Measurements from ENCODE around the gene LPGAT1. TPM values are rescaled to one million over a fixed set of nuclear protein-coding genes. Genes with fewer than 3 reads are reported as not detected.

The LPGAT1 gene
- total and polyA plus RNA-seq, 2 of the 13 experiments (the other 11 are each of a cell fraction or from before 2014, with no cell fraction given): 12.1 to 48.3 TPM

GRCh38 chr1:211710566-211711314 lies 119.8 kb downstream of the LPGAT1 start:
- no peaks in the 10 kb centered on the region; a peak in 2 of 5 replicates for H3K27me3 ChIP-seq (ENCODE audit: control insufficient read depth in 1 of 2, insufficient read depth in 2 of 2, low read length in 2 of 2)
- no TSS peak for BruUV-seq (replicated peaks)
- no peak for FAIRE-seq
- no peaks in the 10 kb centered on the region for H3K9me3 ChIP-seq (ENCODE audit: low read length)
- peak overlapping the region in 1 of 3 experiments; percentile 11; a peak in 1 of 6 replicates for H3K4me3 ChIP-seq (replicated peaks in 1 of 3; ENCODE audit: insufficient read depth in 1 of 3, low read depth in 2 of 3, low read length in 3 of 3)
- H3K4me1 ChIP-seq (ENCODE audit: insufficient read depth, low read length): peaks cover 15% of the 10 kb centered on the region
- WGBS (ENCODE audit: low lambda C conversion rate): 34% methylated on average over 5 of the region's 6 CpGs
- H2AFZ ChIP-seq (ENCODE audit: low read length): no peak overlapping the region
- CTCF ChIA-PET (ENCODE audit: low intra/inter-chr PET ratio, low total read pairs): no interaction called here
- H3K79me2 ChIP-seq (ENCODE audit: insufficient read depth, low read length): no peaks in the 10 kb centered on the region
- peak overlapping the region; percentile 40 for H3K4me2 ChIP-seq (ENCODE audit: low read depth, low read length)
- no peak overlapping the region for H3K9ac ChIP-seq (ENCODE audit: insufficient read depth, low read depth, low read length)
- no peak for ATAC-seq
- H3K36me3 ChIP-seq (replicated peaks in 1 of 2; ENCODE audit: control insufficient read depth in 1 of 2, insufficient read depth in 2 of 2, low read length in 2 of 2): no peaks in the 10 kb centered on the region
- TF ChIP-seq FOXA1 (IDR thresholded peaks at IDR 0.05) (no peak), FOXA1 (CRISPR knock-in tag; IDR thresholded peaks at IDR 0.05) (0 out of 2 replicates have a peak, but pooled peaks have one; percentile 38), FOXA3 (CRISPR knock-in tag; IDR thresholded peaks at IDR 0.05) (peak; percentile 48), ZBTB37 (CRISPR knock-in tag; IDR thresholded peaks at IDR 0.05) (0 out of 2 replicates have a peak, but pooled peaks have one; percentile 24)
- TF ChIP-seq, protein P1, sequence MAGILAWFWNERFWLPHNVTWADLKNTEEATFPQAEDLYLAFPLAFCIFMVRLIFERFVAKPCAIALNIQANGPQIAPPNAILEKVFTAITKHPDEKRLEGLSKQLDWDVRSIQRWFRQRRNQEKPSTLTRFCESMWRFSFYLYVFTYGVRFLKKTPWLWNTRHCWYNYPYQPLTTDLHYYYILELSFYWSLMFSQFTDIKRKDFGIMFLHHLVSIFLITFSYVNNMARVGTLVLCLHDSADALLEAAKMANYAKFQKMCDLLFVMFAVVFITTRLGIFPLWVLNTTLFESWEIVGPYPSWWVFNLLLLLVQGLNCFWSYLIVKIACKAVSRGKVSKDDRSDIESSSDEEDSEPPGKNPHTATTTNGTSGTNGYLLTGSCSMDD (CRISPR knock-in tag; IDR thresholded peaks at IDR 0.05): no peak
- no peak overlapping the region for H3K27ac ChIP-seq (ENCODE audit: extremely low read length, insufficient read depth, low read length)
- intact Hi-C loops (cut with micrococcal nuclease; ENCODE audit: unreplicated experiment): no loop called here
- in situ Hi-C loops (cut with HindIII; ENCODE audit: extremely low pct_ligation_motif_present, low pct_unique_long_range_greater_than_20kb): no loop called here
- no peak for DNase-seq (ENCODE audit: low spot score)
- H4K20me1 ChIP-seq (ENCODE audit: insufficient read depth, low read length): no peaks in the 10 kb centered on the region
- POLR2A ChIA-PET: interaction anchor here (1.5 kb wide), 2 partner anchors 11 to 13 kb away, joined by 3 to 4 read pairs; no protein-coding TSS in a partner anchor

Measured in HepG2 (cell line).